Kidney glomerular epithelial cell (primary cell): ENCODE measurements around the gene RUNX1.
"Not testable (repeated sequence)": the region's sequence is repeated elsewhere in the genome, so short reads cannot be mapped to it uniquely, and the experiment has no call there.

Experiments
- DNase-seq: peaks from one replicate; lab custom pipeline; 2025; lab: John Stamatoyannopoulos, UW

Gene RUNX1

DNA sequence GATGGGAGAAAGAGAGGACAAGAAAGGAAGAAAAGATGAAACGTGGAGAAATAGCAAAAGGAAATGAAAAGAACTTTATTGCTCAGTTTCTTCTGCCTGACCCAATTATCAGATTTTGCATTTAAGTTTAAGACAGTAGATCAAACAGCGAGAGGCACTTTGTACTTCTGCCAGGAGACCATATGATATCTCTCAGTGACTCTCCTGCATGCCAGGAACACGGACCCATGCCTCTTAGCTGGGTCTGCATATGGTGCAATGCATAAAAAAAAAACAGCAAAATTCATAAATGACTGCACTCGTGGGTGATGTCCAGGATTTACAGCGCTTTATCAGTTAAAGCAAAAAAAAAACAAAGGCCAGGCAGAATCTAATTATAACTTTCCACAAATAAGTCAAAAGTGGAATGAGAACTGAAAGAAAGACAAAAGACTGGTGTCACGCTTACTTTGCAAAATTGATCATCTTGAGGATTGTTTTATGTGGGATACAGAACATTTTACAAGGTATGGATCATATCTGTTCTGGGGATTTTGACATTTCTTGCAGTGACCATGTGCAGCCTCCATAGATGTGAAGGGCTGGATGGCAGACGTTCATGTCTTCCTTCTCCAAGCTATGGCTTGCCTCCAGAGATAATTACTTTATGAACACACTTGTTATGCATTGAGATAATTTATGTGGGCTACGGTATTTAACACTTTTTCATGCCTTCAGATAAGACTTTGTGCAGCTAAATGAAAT, 79.5 kb downstream of the RUNX1 start:
- DNase-seq = no peak

- no peak for DNase-seq
Measured at GRCh38 chr21:34968414-34969333, 80.4 kb downstream of the RUNX1 start.

GRCh38 chr21:34967509-34968289, 81.4 kb downstream of the RUNX1 start:
- no peak for DNase-seq

DNA sequence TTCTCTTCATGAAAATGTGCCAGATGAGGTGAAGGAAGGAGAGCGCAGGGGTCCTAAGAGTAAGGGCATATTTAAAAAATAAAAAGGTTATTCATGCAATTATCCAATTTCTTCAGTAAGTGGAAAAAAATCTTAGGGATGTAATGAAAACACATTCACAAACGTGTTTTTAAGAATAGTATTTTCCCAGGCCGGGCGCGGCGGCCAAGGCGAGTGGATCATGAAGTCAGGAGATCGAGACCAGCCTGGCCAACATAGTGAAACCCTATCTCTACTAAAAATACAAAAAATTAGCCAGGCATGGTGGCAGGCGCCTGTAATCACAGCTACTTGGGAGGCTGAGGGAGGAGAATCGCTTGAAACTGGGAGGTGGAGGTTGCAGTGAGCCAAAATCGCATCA, 82.2 kb downstream of the RUNX1 start:
- DNase-seq = not testable (repeated sequence)

- peak; percentile 26 for DNase-seq
Measured at GRCh38 chr21:34965200-34966174, 83.6 kb downstream of the RUNX1 start.

DNA sequence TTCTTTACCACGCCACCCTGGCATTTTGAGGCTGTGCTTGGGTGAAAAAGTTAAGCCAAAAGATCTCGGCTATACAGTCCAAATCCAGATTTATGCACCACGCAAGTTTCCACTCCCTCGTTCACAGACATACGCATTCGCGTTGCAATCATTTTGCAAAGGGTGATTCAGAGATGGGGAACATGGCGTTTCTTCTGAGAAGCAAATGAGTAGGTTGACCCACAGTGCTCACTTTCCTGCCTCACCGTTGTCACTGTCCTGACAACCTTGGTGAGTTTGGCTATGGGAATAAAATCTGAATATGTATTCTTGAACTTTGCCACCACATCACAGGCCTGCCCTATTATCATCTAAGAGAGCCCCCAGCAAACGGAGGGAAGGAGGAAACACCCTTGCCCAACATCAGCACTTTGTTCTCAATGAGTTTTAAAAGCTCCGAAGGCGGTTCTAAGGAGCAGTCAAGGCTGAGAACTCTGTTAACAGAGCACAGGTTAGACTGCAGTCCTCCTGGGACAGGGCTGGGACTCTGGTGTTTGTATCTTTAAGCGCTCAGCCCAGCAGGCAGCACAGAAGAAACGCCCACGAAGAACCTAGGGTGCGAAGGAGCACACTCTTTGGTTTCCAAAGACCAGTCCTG, 86.4 kb downstream of the RUNX1 start:
- DNase-seq = no peak

DNA sequence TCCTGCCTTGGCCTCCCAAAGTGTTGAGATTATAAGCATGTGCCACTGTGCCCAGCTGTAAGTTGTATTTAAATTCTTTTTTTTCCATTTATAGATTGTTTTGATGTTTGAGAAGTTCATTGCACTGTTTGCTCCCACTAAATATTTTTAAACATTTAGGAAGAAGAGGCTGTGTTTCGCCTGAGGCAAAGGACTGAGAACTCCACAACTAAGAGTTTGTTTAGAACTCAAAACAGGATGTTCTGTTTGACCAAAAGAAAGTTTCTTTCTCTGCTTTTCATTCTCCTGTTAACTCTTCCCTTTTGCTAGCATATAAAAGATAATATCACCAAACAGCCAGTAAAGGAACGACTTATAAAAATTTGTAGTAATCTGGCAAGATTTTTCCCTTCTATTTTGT, 87.0 kb downstream of the RUNX1 start:
- no peak for DNase-seq

GRCh38 chr21:34960687-34961086, 88.4 kb downstream of the RUNX1 start:
- no peak for DNase-seq

DNA sequence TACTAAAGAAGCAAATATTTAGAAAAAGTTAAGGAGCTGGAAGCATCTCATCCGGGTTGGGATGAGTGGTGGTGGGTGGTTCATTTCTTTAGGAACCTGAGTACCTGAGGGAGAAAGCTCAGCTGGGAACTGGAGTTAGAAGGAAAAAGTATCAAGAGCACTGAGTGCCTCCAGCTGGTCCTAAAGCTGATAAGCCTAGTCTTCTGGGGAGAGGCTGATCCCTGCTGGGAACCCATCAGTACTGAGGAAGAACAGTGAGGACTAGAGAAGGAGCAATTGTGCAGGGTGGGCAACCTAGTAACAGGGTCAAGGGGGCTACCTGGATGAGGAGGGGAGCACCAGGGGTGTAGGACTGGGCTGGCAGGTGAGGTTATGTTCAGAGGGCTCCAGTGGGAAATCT, 89.5 kb downstream of the RUNX1 start:
- DNase-seq = no peak

GRCh38 chr21:34958040-34958439, 91.1 kb downstream of the RUNX1 start:
- no peak for DNase-seq

DNA sequence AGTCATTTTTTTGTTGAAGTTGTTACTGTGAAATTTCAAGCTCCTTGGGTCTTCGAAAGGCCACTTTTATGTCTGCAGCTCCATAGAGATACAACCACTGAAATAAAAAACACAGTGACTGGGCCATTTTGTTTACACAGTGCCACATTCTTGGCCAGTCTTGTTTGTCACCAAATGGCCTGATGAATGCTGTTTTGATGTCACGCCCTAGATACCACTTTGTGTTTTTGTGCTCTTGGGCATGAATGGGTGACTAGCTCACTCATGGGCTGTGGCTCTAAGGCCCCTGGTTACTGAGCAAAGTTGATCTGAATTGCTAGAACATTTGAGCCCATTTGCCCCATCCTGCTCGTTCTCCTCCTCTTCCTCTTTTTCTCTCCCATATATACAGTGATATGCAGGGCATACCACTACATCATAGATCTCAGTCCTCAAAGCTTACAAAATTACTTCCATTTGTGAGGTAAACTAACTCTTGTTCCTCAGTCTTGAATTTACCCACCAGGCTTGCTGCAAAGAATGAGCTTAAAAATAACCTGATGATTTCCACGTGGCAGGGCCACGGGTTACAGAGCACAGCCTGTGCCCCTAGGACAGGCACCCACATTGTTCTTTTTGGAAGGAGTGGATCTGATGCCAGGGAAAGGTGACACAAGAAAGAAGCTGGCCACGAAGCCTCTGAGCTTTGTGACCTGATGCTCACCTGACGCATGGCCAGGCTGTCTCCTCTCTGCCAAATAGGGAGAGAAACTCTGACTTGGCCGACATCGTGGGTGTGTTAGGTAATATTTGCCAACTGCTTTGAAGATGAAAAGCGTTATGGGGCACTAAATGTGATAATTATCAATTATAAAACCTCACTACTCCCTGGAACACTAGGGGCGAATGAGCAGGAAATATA, 92.4 kb downstream of the RUNX1 start:
- no peak for DNase-seq

GRCh38 chr21:34953950-34954349, 95.2 kb downstream of the RUNX1 start:
- DNase-seq = no peak

DNA sequence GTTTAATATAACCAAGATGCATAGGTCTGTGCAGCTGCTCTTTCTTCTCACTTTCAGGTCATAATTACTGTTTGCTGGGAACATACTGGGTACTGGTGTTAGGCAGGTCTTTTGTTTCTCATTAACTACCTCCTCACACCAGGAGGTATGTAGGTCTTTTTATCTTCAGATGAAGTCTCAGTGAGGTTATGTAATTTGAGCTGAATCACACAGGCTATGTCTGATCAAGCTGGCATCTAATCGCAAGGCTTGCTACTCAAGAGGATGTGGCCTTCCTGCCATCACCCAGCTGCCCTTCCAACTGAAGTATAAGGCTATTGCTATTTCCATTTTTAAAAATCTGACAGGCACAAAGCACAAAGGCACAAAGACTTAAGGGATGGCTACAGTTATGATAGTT, 96.4 kb downstream of the RUNX1 start:
- peak; percentile 68 for DNase-seq

- not testable (repeated sequence) for DNase-seq
Measured at GRCh38 chr21:34951868-34952267, 97.2 kb downstream of the RUNX1 start.

DNA sequence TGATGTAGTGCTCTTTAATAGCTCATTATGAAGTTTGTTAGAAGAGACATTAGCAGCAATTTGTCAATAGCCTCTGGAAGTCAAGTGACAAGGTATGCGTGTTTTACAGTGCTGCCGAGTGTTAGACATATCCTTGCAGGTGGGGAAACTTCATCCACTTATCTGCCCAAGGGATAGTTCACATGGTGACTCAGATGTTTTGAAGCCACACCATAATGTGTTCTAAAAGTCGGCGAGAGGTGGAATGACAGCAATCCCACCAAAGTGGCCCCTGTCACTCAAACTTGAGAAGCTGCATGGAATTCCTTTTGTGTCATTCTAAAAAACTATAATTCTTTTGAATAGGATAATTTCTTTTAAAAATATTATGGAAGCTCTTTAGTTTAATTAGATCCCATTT, 98.1 kb downstream of the RUNX1 start:
- DNase-seq = no peak

GRCh38 chr21:34949499-34949898, 99.6 kb downstream of the RUNX1 start:
- no peak for DNase-seq

DNA sequence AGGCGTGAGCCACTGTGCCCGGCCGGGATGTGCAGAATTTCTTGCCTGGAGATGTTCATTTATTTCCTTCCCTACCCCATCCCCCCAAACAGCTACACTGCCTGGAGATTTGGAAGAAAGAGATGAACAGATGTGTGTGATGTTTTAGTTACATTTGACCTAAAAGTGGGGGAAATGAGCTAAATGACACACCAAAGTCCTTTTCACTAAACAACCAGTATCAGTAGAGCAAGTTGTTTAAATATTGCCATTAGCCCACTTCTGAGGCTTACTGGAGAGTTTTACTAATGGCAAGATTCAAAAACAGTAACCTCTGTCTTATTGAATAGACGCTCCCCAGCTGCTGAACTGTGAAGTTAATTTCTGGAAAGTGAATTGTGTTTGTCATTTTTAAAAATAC, 100.1 kb downstream of the RUNX1 start:
- DNase-seq = no peak

DNA sequence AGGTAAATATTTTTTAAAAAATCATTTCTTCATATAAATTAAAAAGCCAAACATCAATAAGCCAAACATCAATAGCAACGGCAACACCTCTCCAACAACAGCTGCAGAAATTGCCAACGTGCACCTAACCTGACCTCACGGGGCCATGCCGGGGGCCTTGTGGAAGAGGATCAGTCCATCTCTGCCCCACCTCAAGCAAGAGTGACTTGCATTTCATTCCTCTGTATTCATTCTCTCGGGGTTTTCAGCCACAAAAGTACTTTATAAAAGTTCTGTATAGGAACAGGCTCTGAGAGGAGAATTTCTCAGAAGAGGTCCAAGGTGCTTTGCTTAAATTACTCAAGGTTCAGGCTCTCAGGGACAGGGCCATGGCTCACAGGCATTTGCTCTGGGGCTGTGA, 100.9 kb downstream of the RUNX1 start:
- DNase-seq = no peak

GRCh38 chr21:34946916-34947534, 102.1 kb downstream of the RUNX1 start:
- no peak for DNase-seq
